ENCODE measurements around the gene ANKRD31.
A peak's percentile ranks its signal among the peaks of the same experiment; 100 is the strongest.
"Not testable (repeated sequence)": the region's sequence is repeated elsewhere in the genome, so short reads cannot be mapped to it uniquely, and the experiment has no call there.

The ANKRD31 gene

GRCh38 chr5:75148051-75148450, 88.6 kb downstream of the ANKRD31 start:
- no peak for ATAC-seq
- Mint-ChIP-seq H3K4me3 (no peak overlapping the region), H3K27ac (no peak overlapping the region), H3K36me3 (ENCODE audit: low read depth) (peaks cover 3% of the 10 kb centered on the region), H3K4me1 (peaks cover 19% of the 10 kb centered on the region), H3K27me3 (no peaks in the 10 kb centered on the region), H3K9me3 (no peaks in the 10 kb centered on the region)
- DNase-seq, result no peak

- Mint-ChIP-seq H3K27ac (no peak overlapping the region), H3K9me3 (no peaks in the 10 kb centered on the region), H3K27me3 (no peaks in the 10 kb centered on the region), H3K36me3 (ENCODE audit: low read depth) (peaks cover 3% of the 10 kb centered on the region), H3K4me3 (no peak overlapping the region), H3K4me1 (peaks cover 19% of the 10 kb centered on the region)
- DNase-seq (no peak), ATAC-seq (peak; percentile 86)
Observed at GRCh38 chr5:75142566-75143136, 94.0 kb downstream of the ANKRD31 start.

- H3K4me3 Mint-ChIP-seq, result no peak overlapping the region
- H3K9me3 Mint-ChIP-seq, result no peaks in the 10 kb centered on the region
- H3K27ac Mint-ChIP-seq, result no peak overlapping the region
Observed at GRCh38 chr5:75140277-75140676, 96.4 kb downstream of the ANKRD31 start.

GRCh38 chr5:75138689-75139088, 98.0 kb downstream of the ANKRD31 start:
- H3K4me3 Mint-ChIP-seq, result no peak overlapping the region
- no peak overlapping the region for H3K27ac Mint-ChIP-seq
- peaks cover 4% of the 10 kb centered on the region for H3K36me3 Mint-ChIP-seq (ENCODE audit: low read depth)
- DNase-seq, result no peak
- H3K4me1 Mint-ChIP-seq, result peaks cover 9% of the 10 kb centered on the region
- no peak for ATAC-seq
- H3K9me3 Mint-ChIP-seq, result no peaks in the 10 kb centered on the region
- H3K27me3 Mint-ChIP-seq, result no peaks in the 10 kb centered on the region

More at GRCh38 chr5:75140277-75140676, 96.4 kb downstream of the ANKRD31 start:
- peaks cover 7% of the 10 kb centered on the region for H3K36me3 Mint-ChIP-seq (ENCODE audit: low read depth)
- H3K4me1 Mint-ChIP-seq, result peaks cover 9% of the 10 kb centered on the region
- ATAC-seq, result no peak
- DNase-seq, result no peak
- no peaks in the 10 kb centered on the region for H3K27me3 Mint-ChIP-seq

- H3K36me3 Mint-ChIP-seq (ENCODE audit: low read depth), result peaks cover 4% of the 10 kb centered on the region
- H3K9me3 Mint-ChIP-seq, result peaks cover 11% of the 10 kb centered on the region
- H3K27me3 Mint-ChIP-seq, result no peaks in the 10 kb centered on the region
Observed at GRCh38 chr5:75130818-75131349, 105.8 kb downstream of the ANKRD31 start.

GRCh38 chr5:75116856-75117255, 119.8 kb downstream of the ANKRD31 start:
- no peak for ATAC-seq
- Mint-ChIP-seq H3K4me3 (no peak overlapping the region), H3K9me3 (no peaks in the 10 kb centered on the region), H3K36me3 (ENCODE audit: low read depth) (peaks cover 2% of the 10 kb centered on the region), H3K4me1 (peaks cover under 1% of the 10 kb centered on the region), H3K27me3 (no peaks in the 10 kb centered on the region), H3K27ac (no peak overlapping the region)
- no peak for DNase-seq

More at GRCh38 chr5:75130818-75131349, 105.8 kb downstream of the ANKRD31 start:
- ATAC-seq (no peak), DNase-seq (no peak)
- H3K27ac Mint-ChIP-seq, result no peak overlapping the region
- no peak overlapping the region for H3K4me3 Mint-ChIP-seq
- H3K4me1 Mint-ChIP-seq, result no peaks in the 10 kb centered on the region

GRCh38 chr5:75114311-75114710, 122.4 kb downstream of the ANKRD31 start:
- not testable (repeated sequence) for H3K36me3 Mint-ChIP-seq (ENCODE audit: low read depth); H3K4me3 Mint-ChIP-seq; H3K27me3 Mint-ChIP-seq; H3K9me3 Mint-ChIP-seq; H3K4me1 Mint-ChIP-seq; ATAC-seq; H3K27ac Mint-ChIP-seq; DNase-seq

- DNase-seq, result no peak
- Mint-ChIP-seq H3K27me3 (no peaks in the 10 kb centered on the region), H3K9me3 (no peaks in the 10 kb centered on the region), H3K36me3 (ENCODE audit: low read depth) (no peaks in the 10 kb centered on the region), H3K27ac (no peak overlapping the region), H3K4me1 (peaks cover 14% of the 10 kb centered on the region), H3K4me3 (no peak overlapping the region)
- ATAC-seq, result no peak
Observed at GRCh38 chr5:75113354-75114113, 123.1 kb downstream of the ANKRD31 start.

GRCh38 chr5:75108931-75109596, 127.6 kb downstream of the ANKRD31 start:
- H3K36me3 Mint-ChIP-seq (ENCODE audit: low read depth), result no peaks in the 10 kb centered on the region
- no peaks in the 10 kb centered on the region for H3K27me3 Mint-ChIP-seq
- DNase-seq (no peak), ATAC-seq (no peak)
- H3K4me1 Mint-ChIP-seq, result peaks cover 18% of the 10 kb centered on the region
- no peak overlapping the region for H3K4me3 Mint-ChIP-seq
- H3K9me3 Mint-ChIP-seq, result no peaks in the 10 kb centered on the region
- H3K27ac Mint-ChIP-seq, result peak overlapping the region; percentile 5

- no peak overlapping the region for H3K4me3 Mint-ChIP-seq
Observed at GRCh38 chr5:75108515-75108914, 128.2 kb downstream of the ANKRD31 start.

GRCh38 chr5:75095956-75096355, 140.7 kb downstream of the ANKRD31 start:
- ATAC-seq; H3K36me3 Mint-ChIP-seq (ENCODE audit: low read depth); DNase-seq; H3K27me3 Mint-ChIP-seq; H3K9me3 Mint-ChIP-seq; H3K4me3 Mint-ChIP-seq: not testable (repeated sequence)
- Mint-ChIP-seq H3K27ac (peak overlapping the region; percentile 10), H3K4me1 (peaks cover 20% of the 10 kb centered on the region)

More at GRCh38 chr5:75108515-75108914, 128.2 kb downstream of the ANKRD31 start:
- Mint-ChIP-seq H3K27ac (no peak overlapping the region), H3K36me3 (ENCODE audit: low read depth) (no peaks in the 10 kb centered on the region), H3K27me3 (no peaks in the 10 kb centered on the region), H3K9me3 (no peaks in the 10 kb centered on the region), H3K4me1 (peaks cover 18% of the 10 kb centered on the region)
- peak; percentile 59 for ATAC-seq
- DNase-seq, result no peak

GRCh38 chr5:75091597-75091996, 145.1 kb downstream of the ANKRD31 start:
- H3K36me3 Mint-ChIP-seq (ENCODE audit: low read depth), result no peaks in the 10 kb centered on the region
- H3K27ac Mint-ChIP-seq, result no peak overlapping the region
- DNase-seq (no peak), ATAC-seq (no peak)
- no peaks in the 10 kb centered on the region for H3K9me3 Mint-ChIP-seq
- H3K4me3 Mint-ChIP-seq, result no peak overlapping the region
- peaks cover 42% of the 10 kb centered on the region for H3K4me1 Mint-ChIP-seq
- no peaks in the 10 kb centered on the region for H3K27me3 Mint-ChIP-seq

- DNase-seq (no peak), ATAC-seq (peak; percentile 40)
- no peak overlapping the region for H3K27ac Mint-ChIP-seq
- no peak overlapping the region for H3K4me3 Mint-ChIP-seq
- H3K4me1 Mint-ChIP-seq, result peaks cover 26% of the 10 kb centered on the region
- no peaks in the 10 kb centered on the region for H3K9me3 Mint-ChIP-seq
- H3K27me3 Mint-ChIP-seq, result no peaks in the 10 kb centered on the region
- H3K36me3 Mint-ChIP-seq (ENCODE audit: low read depth), result no peaks in the 10 kb centered on the region
Observed at GRCh38 chr5:75089662-75090061, 147.0 kb downstream of the ANKRD31 start.

GRCh38 chr5:75089137-75089536, 147.5 kb downstream of the ANKRD31 start:
- Mint-ChIP-seq H3K27ac (no peak overlapping the region), H3K36me3 (ENCODE audit: low read depth) (no peaks in the 10 kb centered on the region), H3K4me3 (no peak overlapping the region), H3K27me3 (no peaks in the 10 kb centered on the region), H3K9me3 (no peaks in the 10 kb centered on the region), H3K4me1 (peaks cover 22% of the 10 kb centered on the region)
- ATAC-seq, result peak; percentile 97
- DNase-seq, result peak; percentile 26

GRCh38 chr5:75088648-75089047, 148.0 kb downstream of the ANKRD31 start:
- Mint-ChIP-seq H3K4me1 (peaks cover 22% of the 10 kb centered on the region), H3K36me3 (ENCODE audit: low read depth) (no peaks in the 10 kb centered on the region), H3K9me3 (no peaks in the 10 kb centered on the region), H3K4me3 (no peak overlapping the region), H3K27ac (no peak overlapping the region), H3K27me3 (no peaks in the 10 kb centered on the region)
- no peak for DNase-seq
- no peak for ATAC-seq
